GM19324 (cell line): ENCODE results near the gene TMEM53.

Experiments
- ATAC-seq: cut with Tn5 transposase; IDR thresholded peaks from one replicate; pipeline ENCODE4 v1.9.1; 2021; ENCODE audit warnings: mild to moderate bottlenecking, moderate library complexity; ENCODE audit not compliant: unreplicated experiment, low FRiP score

The TMEM53 gene

DNA sequence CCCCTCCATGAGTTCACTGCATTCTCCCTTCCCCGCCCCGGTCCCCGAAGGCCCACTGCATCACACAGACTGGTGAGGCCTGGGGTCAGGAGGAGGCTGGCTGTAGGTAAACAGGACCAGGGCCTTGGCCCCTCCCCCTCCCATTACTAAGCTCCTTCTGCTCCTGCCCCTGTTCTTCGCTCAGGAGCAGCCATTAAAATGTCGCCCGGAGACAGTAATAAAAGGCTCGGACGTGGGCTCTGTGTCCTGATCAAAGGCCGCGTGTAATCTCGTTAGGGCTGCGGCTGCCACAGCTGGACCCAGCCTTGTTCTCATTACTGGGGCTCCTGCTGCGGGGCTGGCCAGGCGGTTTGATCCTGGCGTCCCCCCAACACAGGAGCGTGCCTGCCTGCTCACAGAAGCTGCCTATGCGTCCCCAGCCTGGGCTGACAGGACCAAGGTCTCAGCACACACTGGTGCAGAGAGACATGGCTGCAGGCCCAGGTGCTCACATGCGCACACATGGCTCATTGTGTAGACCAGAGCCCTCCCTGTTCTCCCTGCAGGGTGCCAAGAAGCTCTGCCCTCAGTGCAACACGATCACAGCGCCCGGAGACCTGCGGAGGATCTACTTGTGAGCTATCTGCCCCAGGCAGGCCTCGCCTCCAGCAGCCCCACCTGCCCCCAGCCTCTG is 24.0 kb downstream of the TMEM53 start:
- no peak for ATAC-seq

DNA sequence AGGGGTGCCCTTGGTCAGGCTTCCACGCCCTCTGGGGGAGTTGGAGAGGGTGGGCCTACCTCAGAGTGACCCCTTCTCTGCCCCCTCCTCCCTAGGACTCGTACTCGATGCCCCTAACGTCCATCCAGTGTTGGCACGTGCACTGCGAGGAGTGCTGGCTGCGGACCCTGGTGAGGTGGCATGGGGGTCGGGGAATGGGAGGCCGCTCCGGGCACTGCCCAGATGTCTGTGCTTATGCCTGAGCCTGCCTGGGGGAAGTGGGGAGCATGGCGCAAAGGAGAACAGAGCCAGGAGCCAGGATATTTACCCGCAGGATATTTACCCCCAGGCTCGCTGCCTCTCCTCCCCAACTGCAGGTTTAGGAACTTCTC is 24.5 kb downstream of the TMEM53 start:
- ATAC-seq: no peak

DNA sequence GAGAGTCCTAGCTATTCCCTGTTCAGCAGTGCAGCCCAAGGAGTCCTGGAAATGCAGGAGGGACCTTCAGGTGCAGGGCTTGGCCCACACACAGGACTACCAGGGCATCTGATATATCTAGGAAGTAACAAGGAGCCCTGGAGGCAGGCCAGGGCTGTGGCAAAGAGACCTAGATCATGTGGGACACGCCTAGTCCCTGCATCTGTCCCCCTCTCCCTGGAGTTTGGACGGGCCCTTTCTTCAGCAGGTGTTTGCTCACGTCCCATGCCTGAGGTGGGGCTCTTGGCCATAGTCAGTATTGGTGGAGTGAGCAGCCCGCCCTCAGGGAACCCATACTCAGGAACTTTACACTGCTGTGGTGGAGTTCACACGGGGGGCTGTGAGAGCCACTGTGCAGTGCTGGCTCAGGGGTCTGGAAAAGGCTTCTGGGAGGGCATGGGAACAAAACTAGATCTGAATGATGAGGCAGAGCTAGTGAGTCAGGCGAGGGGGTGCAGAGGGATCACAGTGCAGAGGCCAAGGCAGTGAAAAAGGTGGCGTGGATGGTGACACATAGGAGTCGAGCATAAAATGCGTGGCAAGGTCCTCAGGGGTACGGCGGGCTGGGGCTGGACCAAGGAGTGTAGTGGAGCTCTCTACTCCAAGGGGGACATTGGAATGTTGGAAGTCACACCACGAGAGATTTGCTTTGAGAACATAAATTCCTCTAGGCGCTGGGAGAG is 25.6 kb downstream of the TMEM53 start:
- no peak for ATAC-seq

DNA sequence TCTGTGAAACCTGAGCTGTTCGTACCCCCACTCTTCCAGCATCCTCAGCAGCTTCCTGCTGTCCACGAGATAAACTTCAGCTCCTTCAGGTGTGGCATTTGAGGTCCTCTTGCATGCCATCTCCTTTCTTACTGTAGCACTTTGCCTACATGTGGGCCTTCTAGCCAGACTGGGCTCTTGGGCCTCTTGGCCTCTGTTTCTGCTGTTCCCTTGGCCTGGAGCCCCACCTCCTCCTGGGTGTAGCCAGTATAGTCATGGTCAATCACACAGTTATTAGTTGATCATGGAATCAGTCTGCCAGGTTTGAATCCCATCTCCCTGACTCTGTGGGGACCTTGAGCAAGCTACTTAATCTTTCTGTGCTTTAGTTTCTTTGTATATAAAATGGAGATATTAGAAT is 26.4 kb downstream of the TMEM53 start:
- no peak for ATAC-seq

DNA sequence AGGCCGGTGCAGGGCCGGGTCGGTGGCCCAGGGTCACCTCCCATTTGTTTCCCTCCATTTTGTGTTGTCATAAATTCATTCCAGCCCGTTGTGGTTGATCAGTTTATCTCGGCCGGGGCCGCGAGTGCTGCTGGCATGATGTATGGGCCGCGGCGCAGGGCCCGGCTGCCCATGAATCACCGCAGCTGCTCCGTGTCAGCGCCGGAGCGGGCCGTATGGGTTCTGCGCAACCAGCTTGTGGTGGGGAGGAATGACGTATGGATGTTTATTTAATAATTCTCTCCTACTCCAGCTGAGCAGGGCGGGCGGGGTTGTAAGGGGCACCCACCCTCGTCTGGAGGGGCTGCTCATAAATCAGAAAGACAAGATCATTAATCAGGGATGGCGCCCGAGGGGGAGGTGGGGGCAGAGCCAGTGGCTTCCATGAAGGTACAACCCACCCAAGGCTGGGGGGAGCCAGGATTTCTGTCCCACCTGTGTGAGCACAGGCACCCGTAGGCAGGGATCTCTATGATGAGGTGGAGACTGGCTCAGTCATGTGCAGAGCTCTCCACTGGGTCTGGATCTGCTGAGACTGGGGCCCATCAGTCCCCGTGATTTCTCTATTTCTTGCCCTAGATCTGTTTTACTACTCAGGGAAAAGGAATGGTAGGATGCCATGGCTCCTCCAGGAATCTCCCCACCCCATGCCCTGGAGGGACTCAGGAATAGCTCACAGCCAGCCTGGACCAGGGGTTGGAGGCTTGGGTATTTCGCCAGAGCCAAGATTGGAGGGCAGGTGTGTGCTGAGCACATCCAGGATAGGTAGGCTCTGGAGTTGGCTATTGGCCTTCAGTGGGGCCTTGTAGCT is 27.8 kb downstream of the TMEM53 start:
- ATAC-seq: no peak

DNA sequence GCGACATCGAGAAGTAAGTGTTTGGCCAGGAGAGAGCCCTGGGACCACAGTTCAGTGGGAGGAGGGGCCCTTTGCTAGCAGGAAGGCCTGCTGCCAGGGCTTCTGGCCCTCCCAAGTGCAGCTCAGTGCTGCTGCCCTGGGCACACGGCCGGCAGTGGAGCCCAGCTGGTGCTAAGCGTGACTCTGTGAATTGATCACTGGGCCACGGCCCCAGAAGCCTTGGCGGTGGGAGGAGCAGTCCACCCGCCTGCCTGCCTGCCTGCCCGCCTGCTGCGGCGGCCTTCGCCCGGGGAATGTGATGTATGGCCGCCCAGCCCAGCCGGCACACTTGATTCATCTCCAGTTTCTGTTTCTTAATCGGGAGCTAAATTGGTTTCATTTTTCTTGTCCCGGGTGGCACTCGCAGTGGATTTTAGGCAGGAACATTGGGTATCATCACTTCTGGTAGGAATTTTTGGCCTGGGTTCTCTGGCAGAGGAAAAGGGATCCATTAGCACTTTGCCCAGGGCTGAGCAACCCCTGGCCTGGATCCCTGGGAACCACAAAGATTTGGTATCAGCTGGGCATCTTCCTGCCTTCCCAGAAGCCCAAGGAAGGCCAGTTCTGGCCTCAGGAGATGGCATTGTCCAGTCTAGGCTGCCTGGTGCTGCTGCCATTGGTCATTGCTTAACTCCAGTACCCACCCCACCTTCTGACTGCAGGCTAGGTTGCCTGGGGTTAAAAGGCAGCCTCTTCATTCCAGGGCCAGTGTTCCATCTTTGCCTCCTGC is 28.6 kb downstream of the TMEM53 start:
- no peak for ATAC-seq

DNA sequence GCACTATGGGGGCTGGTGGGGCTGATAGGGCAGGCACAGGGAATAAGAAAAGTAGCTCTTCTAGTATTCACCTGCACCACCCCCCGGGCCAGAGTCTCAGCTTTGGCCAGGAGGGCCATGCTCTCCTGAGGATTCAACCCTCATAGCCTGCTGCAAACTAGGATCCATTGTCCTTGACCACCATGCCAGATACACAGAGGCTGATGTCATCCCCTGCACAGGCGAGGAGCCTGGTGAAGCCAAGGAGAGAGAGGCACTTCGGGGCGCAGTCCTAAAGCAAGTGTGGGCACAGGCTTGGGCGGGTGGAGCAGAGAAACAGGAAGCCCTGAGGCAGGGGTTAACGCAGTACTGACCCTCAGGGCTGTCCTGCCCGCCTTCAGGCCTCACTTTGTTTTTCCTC is 29.5 kb downstream of the TMEM53 start:
- no peak for ATAC-seq

DNA sequence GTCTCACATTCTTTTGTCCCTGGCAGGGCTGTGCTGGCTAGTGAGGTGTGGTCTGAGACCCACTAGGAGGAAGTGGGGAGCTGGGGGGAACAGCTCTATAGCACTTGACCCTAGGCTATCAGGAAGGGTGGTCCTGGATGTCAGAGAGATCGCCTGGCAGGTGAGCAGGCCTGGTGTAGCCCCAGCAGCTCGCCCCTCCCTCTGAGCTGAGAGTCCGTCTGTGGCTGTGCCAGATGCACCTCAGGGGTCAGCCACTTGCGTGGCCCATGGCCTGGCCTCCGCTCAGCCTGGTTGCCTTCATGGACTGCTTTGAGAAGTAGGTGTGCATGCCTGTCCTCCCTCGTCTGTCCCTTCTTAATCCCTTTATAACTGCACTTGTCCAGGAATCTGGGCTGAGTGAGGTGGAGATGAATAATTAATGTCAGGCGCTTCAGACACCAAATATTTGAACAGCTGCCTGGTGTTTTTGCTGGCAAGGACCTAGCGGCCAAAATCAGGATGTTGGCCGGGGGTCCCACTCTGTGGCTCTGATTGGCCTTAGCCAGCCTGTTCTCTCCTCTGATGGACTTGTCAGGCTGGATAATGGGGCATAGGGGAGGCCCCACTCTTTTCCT is 30.5 kb downstream of the TMEM53 start:
- no peak for ATAC-seq

DNA sequence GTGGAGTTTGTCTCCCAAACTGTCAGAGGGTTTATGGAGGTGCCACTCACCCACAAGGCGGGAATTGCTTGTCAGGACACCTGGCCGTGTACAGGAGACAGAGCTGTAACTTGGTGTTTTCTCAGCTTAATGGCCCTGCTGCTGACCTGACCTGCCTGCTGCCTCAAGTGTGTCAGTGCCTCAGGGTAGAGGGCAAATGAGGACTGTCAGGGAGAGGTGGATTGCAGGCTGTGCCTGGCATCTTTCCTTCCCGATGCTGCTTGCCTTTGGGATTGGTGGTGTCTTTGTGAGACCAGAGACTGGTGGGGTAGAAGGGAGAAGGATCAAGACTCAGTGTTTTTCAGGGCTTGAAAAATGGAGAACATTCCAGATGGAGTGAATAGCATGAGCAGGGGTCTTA is 31.4 kb downstream of the TMEM53 start:
- no peak for ATAC-seq

DNA sequence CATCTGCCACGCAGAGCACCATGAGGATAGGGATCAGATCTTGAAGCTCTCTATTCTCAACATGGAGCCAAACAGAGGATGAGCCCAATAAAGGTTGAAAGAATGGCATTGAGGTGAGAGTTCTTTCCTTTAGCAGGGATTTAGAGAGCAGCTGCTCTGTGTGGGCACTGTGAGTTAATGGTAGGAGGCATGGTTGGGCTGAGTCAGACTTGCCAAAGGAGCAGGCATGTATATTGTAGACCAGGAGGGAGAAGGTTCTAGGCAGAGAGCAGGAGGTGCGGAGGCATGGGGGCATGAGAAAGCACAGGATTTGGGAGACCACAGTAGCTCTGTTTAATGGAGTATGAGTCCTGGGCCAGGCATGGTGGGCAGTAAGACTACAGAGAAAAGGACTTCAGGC is 32.0 kb downstream of the TMEM53 start:
- no peak for ATAC-seq

DNA sequence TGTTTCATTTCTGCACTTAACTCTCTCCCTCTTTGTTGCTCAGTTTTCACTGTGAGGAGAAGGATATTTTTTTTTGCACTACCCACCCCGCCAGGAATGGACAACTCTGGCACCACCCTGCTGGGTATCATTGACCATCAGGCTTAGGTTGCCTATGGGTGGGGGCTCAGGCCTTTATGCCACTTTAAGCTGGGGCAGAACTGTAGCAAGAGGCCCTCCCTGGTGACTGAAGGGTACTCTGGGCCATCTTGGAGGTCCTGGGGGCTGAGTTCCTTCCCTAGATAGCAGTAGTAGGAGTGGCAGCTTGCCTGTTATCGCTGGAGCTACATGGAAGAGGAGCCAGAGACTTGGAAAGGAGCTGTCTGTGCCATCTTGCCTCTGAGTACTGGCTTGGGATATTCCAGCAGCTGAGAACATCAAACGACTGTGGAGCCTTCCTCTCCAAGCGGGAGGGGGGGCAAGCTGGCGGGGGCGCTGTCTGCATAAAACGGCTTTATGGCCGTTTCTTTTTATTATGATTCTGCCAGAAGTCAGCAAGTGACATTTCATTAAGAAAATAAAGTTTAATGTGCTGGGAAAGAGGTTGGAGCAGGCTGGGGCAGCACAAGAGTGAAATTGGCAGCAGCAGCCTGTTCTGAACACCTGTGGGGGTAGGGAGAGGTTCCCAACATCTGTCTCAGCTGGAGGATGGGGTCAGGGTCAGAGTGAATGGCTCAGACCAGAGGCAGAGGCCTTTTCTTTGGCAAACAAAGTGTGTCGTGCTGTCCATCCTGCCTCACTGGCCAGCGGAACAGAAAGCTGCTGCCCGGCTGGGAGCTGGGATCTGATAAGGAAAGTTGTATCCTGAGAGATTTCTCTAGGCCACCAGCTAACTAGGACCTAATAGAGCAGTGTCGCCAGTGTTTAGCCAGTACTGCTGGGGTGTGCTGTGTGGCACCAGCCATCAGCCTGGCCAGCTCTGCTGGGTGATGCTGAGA is 32.9 kb downstream of the TMEM53 start:
- no peak for ATAC-seq

DNA sequence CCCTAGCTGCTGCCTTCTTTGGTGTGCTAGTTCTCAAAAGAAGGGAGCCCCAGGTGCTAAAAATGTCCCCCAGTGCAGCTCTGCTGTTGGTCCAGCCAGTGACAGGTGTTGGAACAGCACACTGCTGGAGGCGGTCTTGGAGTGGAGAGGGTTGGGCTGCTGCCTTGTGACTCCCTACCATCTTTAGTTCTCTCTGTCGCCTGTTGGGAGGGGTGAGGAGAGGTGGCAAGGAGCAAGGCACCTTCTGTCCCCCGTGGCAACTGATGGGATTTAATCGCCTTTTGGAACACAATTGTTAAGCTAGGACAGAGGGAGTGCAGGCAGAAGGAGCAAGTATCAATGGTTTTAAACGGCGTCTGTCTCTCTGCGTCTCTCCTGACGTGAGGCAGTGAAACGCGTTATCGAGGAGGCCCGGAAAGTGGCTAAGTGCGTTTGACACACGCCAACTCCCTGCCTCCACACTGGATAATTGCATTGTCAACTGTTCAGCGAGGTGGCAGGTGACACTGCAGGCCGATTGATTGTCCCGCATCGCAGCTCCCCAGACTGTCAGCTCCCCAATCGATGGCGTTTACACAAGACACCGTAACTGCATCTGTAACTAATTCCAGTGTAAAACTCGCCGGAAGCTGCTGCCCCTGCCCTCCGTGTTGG is 34.0 kb downstream of the TMEM53 start:
- no peak for ATAC-seq

DNA sequence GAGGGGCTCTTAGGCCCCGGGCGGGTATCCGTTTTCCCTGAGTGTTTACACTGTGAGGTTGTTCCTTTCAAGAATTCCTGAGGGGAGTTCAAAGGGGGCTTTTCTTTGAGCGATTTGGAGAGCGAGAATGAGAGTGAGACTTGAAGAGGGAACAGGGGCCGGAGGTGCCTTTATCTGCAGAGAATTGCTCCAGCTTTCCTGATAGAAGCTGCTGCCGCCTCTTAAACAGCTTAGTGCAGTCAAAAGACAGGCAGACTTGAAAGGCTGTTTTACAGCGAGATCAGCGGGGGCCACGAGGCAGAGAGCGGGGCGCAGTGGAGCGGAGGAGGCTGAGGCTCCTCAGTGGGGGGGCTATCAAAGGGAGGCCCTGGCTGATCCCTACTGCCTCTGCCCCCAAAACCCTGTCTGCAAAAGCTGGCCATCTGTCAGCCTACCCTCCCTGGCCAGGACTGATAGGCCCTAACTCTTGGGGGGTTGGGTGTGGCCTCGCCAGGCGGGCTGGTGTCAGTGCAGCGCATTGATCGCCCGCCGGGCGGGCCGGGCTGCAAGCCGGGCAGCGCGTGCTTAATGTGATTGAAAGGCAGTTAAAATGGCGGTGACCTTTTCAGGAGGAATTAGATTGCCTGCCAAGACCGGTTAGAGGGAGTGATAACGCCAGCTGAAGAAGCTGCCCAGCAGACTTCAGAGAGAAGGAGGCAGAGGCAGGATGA is 36.4 kb downstream of the TMEM53 start:
- ATAC-seq: no peak

DNA sequence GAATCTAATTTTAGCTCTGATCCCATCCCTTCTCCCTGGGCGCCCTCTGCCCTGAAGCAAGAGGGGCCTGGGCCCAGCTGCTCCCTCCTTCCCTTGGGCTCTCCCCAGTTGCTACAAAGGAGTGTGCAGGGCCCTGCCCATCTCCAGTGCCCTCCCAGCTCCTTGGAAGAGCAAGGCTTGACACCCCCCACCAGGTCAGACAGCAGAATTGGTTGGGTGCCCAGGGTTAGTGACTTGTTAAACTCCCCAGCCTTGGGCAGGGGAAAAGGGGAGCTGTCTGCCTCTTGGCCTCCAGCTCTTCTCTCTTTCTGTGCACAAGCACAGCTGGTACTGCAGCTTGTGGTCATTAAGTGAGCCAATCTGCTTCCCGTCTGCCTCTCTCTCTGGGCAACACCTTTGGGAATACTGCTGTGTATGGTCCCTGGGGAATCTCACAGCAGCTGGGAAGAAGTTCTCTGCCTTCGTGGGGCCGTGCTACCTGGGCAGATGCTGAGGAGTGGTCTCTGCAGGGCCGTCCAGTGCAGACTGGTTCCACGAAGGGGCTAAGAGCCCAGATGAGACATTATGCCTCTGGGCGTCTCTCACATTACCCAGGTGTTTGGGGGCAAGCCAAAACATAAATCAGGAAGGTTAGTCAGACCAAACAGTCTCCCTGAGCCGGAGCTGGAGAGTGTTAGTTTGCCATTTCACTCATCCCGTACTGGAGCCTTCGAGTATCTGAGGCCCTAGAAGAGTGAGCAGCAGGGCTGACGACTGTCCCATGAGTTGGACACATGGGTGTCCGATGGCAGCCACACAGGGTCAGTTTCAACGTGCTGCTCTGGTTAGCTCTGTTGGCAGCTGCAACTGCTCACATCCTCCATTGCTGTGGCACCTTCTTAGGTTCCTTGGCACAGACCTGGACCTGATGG is 37.3 kb downstream of the TMEM53 start:
- ATAC-seq: no peak

DNA sequence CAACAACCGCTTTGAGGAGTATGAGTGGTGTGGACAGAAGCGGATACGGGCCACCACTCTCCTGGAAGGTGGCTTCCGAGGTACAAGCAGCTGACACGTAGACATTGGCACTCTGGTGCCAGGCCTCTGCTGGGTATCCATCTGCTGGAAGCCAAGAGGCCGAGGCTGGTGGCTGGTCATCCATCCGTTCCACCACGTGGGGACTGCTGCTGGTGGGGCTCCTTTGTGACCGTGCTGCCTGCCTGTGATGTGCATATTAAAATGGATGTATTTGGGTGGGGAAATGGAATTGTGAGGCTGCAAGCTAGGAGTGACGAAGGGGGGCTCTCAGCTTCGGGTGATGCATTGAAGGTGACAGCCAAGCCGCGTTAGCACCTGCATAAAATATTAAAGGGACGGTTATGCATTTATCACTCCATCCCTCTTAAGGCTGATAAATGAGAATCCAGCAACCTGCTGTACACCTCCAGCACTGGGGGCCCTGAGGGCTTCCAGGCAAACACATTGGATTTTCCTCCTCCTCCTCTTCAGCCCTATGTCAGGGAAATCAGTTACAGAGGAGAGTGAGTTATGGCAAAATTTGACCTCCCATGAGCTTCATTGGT is 38.1 kb downstream of the TMEM53 start:
- ATAC-seq: no peak

DNA sequence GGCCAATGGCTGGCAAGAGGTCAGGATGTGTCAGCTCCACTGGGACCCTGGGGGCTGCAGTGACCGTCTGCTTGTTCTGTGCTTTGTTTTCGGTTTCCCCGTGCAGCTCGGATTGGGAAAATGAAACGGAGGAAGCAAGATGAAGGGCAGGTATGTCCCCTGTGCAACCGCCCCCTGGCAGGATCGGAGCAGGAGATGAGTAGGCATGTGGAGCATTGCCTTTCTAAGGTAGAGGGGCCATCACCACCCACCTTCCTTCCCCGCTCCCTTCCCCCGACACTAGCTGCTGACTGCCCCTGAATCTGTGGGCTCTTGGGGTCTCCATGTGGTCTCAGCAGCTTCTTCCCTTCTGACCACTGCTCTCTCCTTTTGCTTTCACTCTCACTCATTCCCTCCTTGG is 38.8 kb downstream of the TMEM53 start:
- ATAC-seq: no peak
